CD14-positive monocyte (primary cell): ENCODE data around the gene CXCL5. TPM values are rescaled to one million over a fixed set of nuclear protein-coding genes. Genes with fewer than 3 reads are reported as not detected.

Experiments
- DNase-seq, 3 donors: peaks; one replicate each; pipeline ENCODE4 v3.0.0-alpha.2; 2011 to 2022
- H2AFZ ChIP-seq: 2 replicates; pipeline ENCODE4 v1.6.0; 2012; ENCODE audit warnings: mild to moderate bottlenecking, low read depth, low read length, inconsistent platforms; ENCODE audit not compliant: insufficient read depth, poor library complexity, severe bottlenecking
- H3K27ac ChIP-seq, 2 donors: 1 replicate in 1 of 2; 2 replicates in 1 of 2; pipeline ENCODE4 v1.5.1; 2012 to 2013; ENCODE audit warnings: low read length in 2 of 2, control low read depth in 1 of 2, inconsistent platforms in 1 of 2, low read depth in 1 of 2, mild to moderate bottlenecking in 1 of 2
- H3K27me3 ChIP-seq, 2 donors: one replicate each; pipeline versions ENCODE4 v1.6.0 to v1.6.1; 2011 to 2013; ENCODE audit warnings: low read length in 2 of 2; ENCODE audit not compliant: control insufficient read depth in 2 of 2, insufficient read depth in 2 of 2
- H3K36me3 ChIP-seq, 2 donors: replicated peaks in 1 of 2; 1 replicate in 1 of 2; 2 replicates in 1 of 2; pipeline versions ENCODE4 v1.5.1 to v1.6.1; 2012 to 2013; ENCODE audit warnings: low read length in 2 of 2, control low read depth in 1 of 2, inconsistent platforms in 1 of 2, mild to moderate bottlenecking in 1 of 2; ENCODE audit not compliant: insufficient read depth in 2 of 2, control insufficient read depth in 1 of 2
- H3K4me1 ChIP-seq, 2 donors: 1 replicate in 1 of 2; 2 replicates in 1 of 2; pipeline versions ENCODE4 v1.5.1 to v1.6.1; 2012 to 2013; ENCODE audit warnings: low read length in 2 of 2, control low read depth in 1 of 2, inconsistent platforms in 1 of 2, mild to moderate bottlenecking in 1 of 2, moderate library complexity in 1 of 2; ENCODE audit not compliant: insufficient read depth in 2 of 2, control insufficient read depth in 1 of 2
- H3K4me2 ChIP-seq: replicated peaks from 2 replicates; pipeline ENCODE3; 2012; ENCODE audit warnings: low read length, moderate library complexity, mild to moderate bottlenecking; ENCODE audit not compliant: poor library complexity, severe bottlenecking; ENCODE audit errors: extremely low read depth
- H3K4me3 ChIP-seq, 3 experiments: fragments of 200-600 bp in 1 of 3; sonication (generic) in 1 of 3; replicated peaks in 1 of 3; 1 replicate in 2 of 3; 2 replicates in 1 of 3; pipeline ENCODE4 v1.5.1; 2011 to 2013; ENCODE audit warnings: low read length in 3 of 3, mild to moderate bottlenecking in 3 of 3, control low read depth in 2 of 3, low read depth in 2 of 3, inconsistent platforms in 1 of 3, moderate library complexity in 1 of 3
- H3K79me2 ChIP-seq: 2 replicates; pipeline ENCODE4 v1.6.0; 2012; ENCODE audit warnings: mild to moderate bottlenecking, control low read depth, inconsistent platforms, low read length, moderate library complexity; ENCODE audit not compliant: insufficient read depth
- H3K9ac ChIP-seq: 2 replicates; pipeline ENCODE4 v1.6.0; 2017; ENCODE audit warnings: low read length, mild to moderate bottlenecking; ENCODE audit not compliant: insufficient read depth, poor library complexity, severe bottlenecking
- H3K9me3 ChIP-seq, 2 donors: replicated peaks in 1 of 2; 1 replicate in 1 of 2; 2 replicates in 1 of 2; pipeline versions ENCODE4 v1.5.1 to v1.6.1; 2012 to 2013; ENCODE audit warnings: low read length in 2 of 2, control low read depth in 1 of 2; ENCODE audit not compliant: control insufficient read depth in 1 of 2, insufficient read depth in 1 of 2
- H4K20me1 ChIP-seq: 2 replicates; pipeline ENCODE4 v1.6.0; 2012; ENCODE audit warnings: mild to moderate bottlenecking, low read length, control low read depth, moderate library complexity; ENCODE audit not compliant: insufficient read depth
- H3K27ac Mint-ChIP-seq, 7 donors: one replicate each; pipeline ENCODE4 v1.8.0; 2020; ENCODE audit warnings: mild to moderate bottlenecking in 7 of 7, mixed read lengths in 7 of 7, moderate library complexity in 6 of 7, inconsistent platforms in 2 of 7
- H3K27me3 Mint-ChIP-seq, 3 donors: one replicate each; pipeline ENCODE4 v1.8.0; 2021 to 2022; ENCODE audit warnings: low read depth in 3 of 3, mild to moderate bottlenecking in 3 of 3, mixed read lengths in 3 of 3, moderate library complexity in 3 of 3, inconsistent platforms in 1 of 3
- H3K36me3 Mint-ChIP-seq, 2 donors: one replicate each; pipeline ENCODE4 v1.8.0; 2020; ENCODE audit warnings: mixed read lengths in 2 of 2, inconsistent platforms in 1 of 2, mild to moderate bottlenecking in 1 of 2
- H3K4me1 Mint-ChIP-seq: one replicate; pipeline ENCODE4 v1.8.0; 2020; ENCODE audit warnings: mild to moderate bottlenecking, mixed read lengths
- H3K4me3 Mint-ChIP-seq, 2 donors: one replicate each; pipeline ENCODE4 v1.8.0; 2020; ENCODE audit warnings: mild to moderate bottlenecking in 2 of 2, mixed read lengths in 2 of 2, moderate library complexity in 1 of 2
- H3K9me3 Mint-ChIP-seq, 7 donors: one replicate each; pipeline ENCODE4 v1.8.0; 2020 to 2022; ENCODE audit warnings: mixed read lengths in 7 of 7, mild to moderate bottlenecking in 6 of 7, moderate library complexity in 6 of 7, inconsistent platforms in 2 of 7
- WGBS: methylation state at CpG from one replicate; pipeline ENCODE4 v1.1.5; 2013; ENCODE audit warnings: missing lambda C conversion rate; ENCODE audit not compliant: insufficient coverage; 5-methylcytosine and 5-hydroxymethylcytosine counted together
- intact Hi-C, 2 donors: fragments of 100-400 bp; cut with micrococcal nuclease; formaldehyde crosslinking; loops; one replicate each; pipeline versions ENCODE4 v1.15.0 to v1.15.1; 2023
- polyA plus RNA-seq, 3 donors: library from polyadenylated mRNA; depleted of rRNA in 1 of 3; unstranded in 2 of 3; stranded (reverse) in 1 of 3; fragments of 300-500 nt in 2 of 3; fragments of >200 nt in 1 of 3; fragmentation: Illumina TruSeq in 2 of 3; gene quantifications; 1 replicate in 2 of 3; 2 replicates in 1 of 3; pipeline ENCODE4 v1.2.3, GENCODE V29; 2012 to 2021
- TF ChIP-seq, protein P1 (sequence below): fragments of 200-600 bp; IDR thresholded peaks from one replicate; pipeline ENCODE4 v1.8.0; 2022; ENCODE audit warnings: antibody characterized with exemption, mild to moderate bottlenecking

CXCL5 gene
- polyA plus RNA-seq, 3 donors: 0.15 TPM; not detected in 2

DNA sequence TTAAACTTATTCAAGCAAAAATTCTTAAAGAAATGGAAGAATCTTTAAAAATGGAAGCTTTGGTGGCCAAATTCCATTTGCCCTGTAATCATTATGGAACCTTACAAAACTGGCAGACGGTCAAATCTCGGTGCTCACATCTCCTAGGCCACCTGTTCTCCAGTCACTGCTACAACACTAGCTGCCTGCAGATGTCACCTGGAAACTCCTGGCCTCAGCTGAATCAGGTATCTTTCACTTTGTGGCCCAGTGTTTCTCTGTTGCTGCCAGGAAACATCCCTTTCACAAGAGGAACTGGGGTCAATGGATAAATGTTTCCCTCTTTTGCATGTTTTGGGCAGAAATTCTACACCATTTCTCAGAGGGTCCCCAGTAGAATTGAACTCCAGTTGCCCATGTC is 44.2 kb upstream of the CXCL5 start:
- Histone ChIP-seq H3K9me3 (no peaks in the 10 kb centered on the region), H2AFZ (no peak overlapping the region), H3K79me2 (no peaks in the 10 kb centered on the region), H3K27ac (no peak overlapping the region), H4K20me1 (no peaks in the 10 kb centered on the region), H3K4me3 (no peak overlapping the region), H3K27me3 (peaks cover 17 to 21% of the 10 kb centered on the region in 2 donors), H3K4me1 (peaks cover 33 to 41% of the 10 kb centered on the region in 2 donors), H3K4me2 (no peak overlapping the region), H3K9ac (no peak overlapping the region), H3K36me3 (no peaks in the 10 kb centered on the region)
- peaks cover 34% of the 10 kb centered on the region for H3K4me1 Mint-ChIP-seq
- DNase-seq: no peak
- 86% methylated on average over 2 of the region's 2 CpGs for WGBS
- TF ChIP-seq, protein P1, sequence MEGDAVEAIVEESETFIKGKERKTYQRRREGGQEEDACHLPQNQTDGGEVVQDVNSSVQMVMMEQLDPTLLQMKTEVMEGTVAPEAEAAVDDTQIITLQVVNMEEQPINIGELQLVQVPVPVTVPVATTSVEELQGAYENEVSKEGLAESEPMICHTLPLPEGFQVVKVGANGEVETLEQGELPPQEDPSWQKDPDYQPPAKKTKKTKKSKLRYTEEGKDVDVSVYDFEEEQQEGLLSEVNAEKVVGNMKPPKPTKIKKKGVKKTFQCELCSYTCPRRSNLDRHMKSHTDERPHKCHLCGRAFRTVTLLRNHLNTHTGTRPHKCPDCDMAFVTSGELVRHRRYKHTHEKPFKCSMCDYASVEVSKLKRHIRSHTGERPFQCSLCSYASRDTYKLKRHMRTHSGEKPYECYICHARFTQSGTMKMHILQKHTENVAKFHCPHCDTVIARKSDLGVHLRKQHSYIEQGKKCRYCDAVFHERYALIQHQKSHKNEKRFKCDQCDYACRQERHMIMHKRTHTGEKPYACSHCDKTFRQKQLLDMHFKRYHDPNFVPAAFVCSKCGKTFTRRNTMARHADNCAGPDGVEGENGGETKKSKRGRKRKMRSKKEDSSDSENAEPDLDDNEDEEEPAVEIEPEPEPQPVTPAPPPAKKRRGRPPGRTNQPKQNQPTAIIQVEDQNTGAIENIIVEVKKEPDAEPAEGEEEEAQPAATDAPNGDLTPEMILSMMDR: no peak
- intact Hi-C loops: no loop called here
- peaks cover 0 to under 1% of the 10 kb centered on the region in 2 donors for H3K36me3 Mint-ChIP-seq
- peaks cover 0 to 8% (median 2%) of the 10 kb centered on the region in 7 donors for H3K9me3 Mint-ChIP-seq
- peaks cover 6 to 24% (median 23%) of the 10 kb centered on the region in 3 donors for H3K27me3 Mint-ChIP-seq
- H3K4me3 Mint-ChIP-seq: no peak overlapping the region
- H3K27ac Mint-ChIP-seq: peak overlapping the region in 4 of 7 donors; percentile 83 to 91 (median 89)

DNA sequence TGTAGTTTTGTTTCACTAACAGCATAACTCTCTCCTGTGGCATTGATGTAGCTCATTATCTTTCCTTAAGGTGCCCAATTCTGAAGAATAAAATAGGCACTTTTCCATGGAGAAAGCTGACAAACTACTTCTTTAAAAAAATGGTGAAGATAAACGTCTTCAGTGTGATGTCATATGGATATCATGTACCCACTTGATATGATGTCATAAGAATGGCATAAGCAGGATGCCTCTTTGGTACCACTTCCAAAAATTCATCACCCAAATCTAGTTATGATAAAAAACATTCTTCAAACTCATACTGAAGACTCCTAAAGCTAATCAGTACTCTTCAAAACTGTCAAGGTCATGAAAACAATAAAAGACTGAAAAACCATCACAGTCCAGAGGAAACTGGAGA is 42.9 kb upstream of the CXCL5 start:
- Mint-ChIP-seq H3K27ac (no peak overlapping the region), H3K9me3 (peaks cover 0 to 2% (median 0%) of the 10 kb centered on the region in 7 donors), H3K36me3 (peaks cover 0 to 6% of the 10 kb centered on the region in 2 donors), H3K4me1 (peaks cover 39% of the 10 kb centered on the region), H3K4me3 (no peak overlapping the region), H3K27me3 (peaks cover 11 to 31% (median 30%) of the 10 kb centered on the region in 3 donors)
- intact Hi-C loops: no loop called here
- Histone ChIP-seq H3K4me1 (peaks cover 33 to 43% of the 10 kb centered on the region in 2 donors), H3K9me3 (no peaks in the 10 kb centered on the region), H3K9ac (no peak overlapping the region), H3K27me3 (peaks cover 19 to 28% of the 10 kb centered on the region in 2 donors), H3K4me3 (no peak overlapping the region), H2AFZ (no peak overlapping the region), H3K79me2 (no peaks in the 10 kb centered on the region), H3K36me3 (no peaks in the 10 kb centered on the region), H3K4me2 (no peak overlapping the region), H3K27ac (no peak overlapping the region), H4K20me1 (no peaks in the 10 kb centered on the region)
- no peak for DNase-seq
- TF ChIP-seq, protein P1: no peak
- no CpG with 5 or more reads among the region's 1 CpG for WGBS
